HG02852 (cell line): ENCODE data around the gene SYNDIG1.

Experiments used
- ATAC-seq: cut with Tn5 transposase; IDR thresholded peaks from one replicate; pipeline ENCODE4 v1.9.1; 2021; ENCODE audit warnings: mild to moderate bottlenecking, moderate library complexity; ENCODE audit not compliant: unreplicated experiment

The SYNDIG1 gene

GRCh38 chr20:24651171-24651975 is 181.9 kb downstream of the SYNDIG1 start:
- ATAC-seq = no peak

- ATAC-seq = no peak
Measured at GRCh38 chr20:24651976-24652345, 182.5 kb downstream of the SYNDIG1 start.

GRCh38 chr20:24653306-24653705 is 183.9 kb downstream of the SYNDIG1 start:
- no peak for ATAC-seq

- no peak for ATAC-seq
Measured at GRCh38 chr20:24654425-24654824, 185.0 kb downstream of the SYNDIG1 start.

- ATAC-seq = no peak
Measured at GRCh38 chr20:24656391-24656790, 187.0 kb downstream of the SYNDIG1 start.

GRCh38 chr20:24657196-24657595 is 187.8 kb downstream of the SYNDIG1 start:
- no peak for ATAC-seq

GRCh38 chr20:24657878-24658620 is 188.6 kb downstream of the SYNDIG1 start:
- ATAC-seq = no peak

- ATAC-seq = no peak
Measured at GRCh38 chr20:24658920-24659660, 189.7 kb downstream of the SYNDIG1 start.

- no peak for ATAC-seq
Measured at GRCh38 chr20:24659835-24660234, 190.4 kb downstream of the SYNDIG1 start.

- ATAC-seq = no peak
Measured at GRCh38 chr20:24660651-24661050, 191.2 kb downstream of the SYNDIG1 start.

- no peak for ATAC-seq
Measured at GRCh38 chr20:24661255-24661654, 191.8 kb downstream of the SYNDIG1 start.

GRCh38 chr20:24662322-24662721 is 192.9 kb downstream of the SYNDIG1 start:
- ATAC-seq = no peak

GRCh38 chr20:24662752-24663365 is 193.4 kb downstream of the SYNDIG1 start:
- ATAC-seq = no peak

- ATAC-seq = no peak
Measured at GRCh38 chr20:24663496-24663895, 194.1 kb downstream of the SYNDIG1 start.

GRCh38 chr20:24664266-24664986 is 195.0 kb downstream of the SYNDIG1 start:
- no peak for ATAC-seq

GRCh38 chr20:24665196-24665595 is 195.8 kb downstream of the SYNDIG1 start:
- no peak for ATAC-seq

- no peak for ATAC-seq
Measured at GRCh38 chr20:24665741-24666191, 196.3 kb downstream of the SYNDIG1 start.

GRCh38 chr20:24667689-24668383 is 198.4 kb downstream of the SYNDIG1 start:
- ATAC-seq = no peak

GRCh38 chr20:24668384-24668702 is 198.9 kb downstream of the SYNDIG1 start:
- no peak for ATAC-seq

GRCh38 chr20:24668791-24669190 is 199.4 kb downstream of the SYNDIG1 start:
- ATAC-seq = no peak
